Psoas muscle (tissue), 8 donors: Measurements from ENCODE around the gene GALNT10. TPM values are rescaled to one million over a fixed set of nuclear protein-coding genes. Genes with fewer than 3 reads are reported as not detected.

ENCODE experiments used
- ATAC-seq, 4 donors: fragments of 200-7000 bp; cut with Tn5 transposase; one replicate each; pipeline ENCODE4 v1.9.1; 2020; ENCODE audit warnings: moderate library complexity in 3 of 4, mild to moderate bottlenecking in 2 of 4
- DNase-seq, 2 donors: peaks; one replicate each; pipeline ENCODE4 v3.0.0-alpha.2; 2020
- H3K27ac ChIP-seq: fragments of 200-600 bp; one replicate; pipeline ENCODE4 v1.8.0; 2022
- H3K27me3 ChIP-seq, 3 donors: fragments of 200-600 bp in 1 of 3; one replicate each; pipeline versions ENCODE4 v1.6.1 to v1.8.0; 2013 to 2022; ENCODE audit warnings: low read length in 2 of 3, mild to moderate bottlenecking in 2 of 3, moderate library complexity in 1 of 3; ENCODE audit not compliant: insufficient read depth in 3 of 3
- H3K36me3 ChIP-seq, 2 donors: fragments of 200-600 bp in 1 of 2; one replicate each; pipeline versions ENCODE4 v1.6.1 to v1.8.0; 2013 to 2022; ENCODE audit warnings: low read depth in 1 of 2, mild to moderate bottlenecking in 1 of 2, moderate library complexity in 1 of 2; ENCODE audit not compliant: insufficient read depth in 1 of 2
- H3K4me1 ChIP-seq: fragments of 200-600 bp; one replicate; pipeline ENCODE4 v1.8.0; 2022
- H3K4me3 ChIP-seq: fragments of 200-600 bp; one replicate; pipeline ENCODE4 v1.8.0; 2022; ENCODE audit warnings: mild to moderate bottlenecking
- H3K9me3 ChIP-seq: fragments of 200-600 bp; one replicate; pipeline ENCODE4 v1.8.0; 2022
- WGBS, 3 donors: extraction: QIAGEN DNeasy Blood & Tissue Kit; methylation state at CpG; one replicate each; pipeline versions ENCODE4 v1.1.6 to v1.1.7; 2013; 5-methylcytosine and 5-hydroxymethylcytosine counted together
- intact Hi-C, 2 donors: fragments of 100-400 bp; cut with DNase I; formaldehyde crosslinking; loops; one replicate each; pipeline versions ENCODE4 v1.11.0 to v1.14.2; 2022
- long read RNA-seq, 2 donors: library from polyadenylated mRNA; unstranded; transcript quantifications; one replicate each; pipeline ENCODE4 v2.0.0, GENCODE V29; 2021
- polyA plus RNA-seq, 3 donors: library from polyadenylated mRNA; stranded (reverse); fragments of 200-250 nt; gene quantifications; one replicate each; pipeline ENCODE4 v1.2.3, GENCODE V29; 2013
- total RNA-seq, 4 donors: library from RNA; stranded (reverse); fragmentation: NEBNext Ultra II Directional in 2 of 4; extraction: Animal tissue kit (Norgen Biotek cat#: 25700) in 2 of 4; gene quantifications; one replicate each; pipeline versions ENCODE4 v1.2.1 to v1.2.4, GENCODE V29; 2021 to 2023
- TF ChIP-seq, protein P1 (sequence below): fragments of 200-600 bp; IDR thresholded peaks from one replicate; pipeline ENCODE4 v1.8.0; 2022; ENCODE audit warnings: antibody characterized with exemption
- donor health status: healthy with polysubstance abuse.
- donor health status: DM: no; HTN: no; CAD: no; lungs with moderate emphysema.
- donor health status: Bipolar disorder and iron deficiency.
- donor health status: healthy.
- donor health status: DM: yes; HTN: yes; CAD: no.
- donor health status: DM: no; HTN: no; CAD: no.
- donor health status: DM: no; HTN: no; CAD: no.
- donor health status: DM: yes; HTN: yes; CAD: no.

Gene GALNT10, protein sequence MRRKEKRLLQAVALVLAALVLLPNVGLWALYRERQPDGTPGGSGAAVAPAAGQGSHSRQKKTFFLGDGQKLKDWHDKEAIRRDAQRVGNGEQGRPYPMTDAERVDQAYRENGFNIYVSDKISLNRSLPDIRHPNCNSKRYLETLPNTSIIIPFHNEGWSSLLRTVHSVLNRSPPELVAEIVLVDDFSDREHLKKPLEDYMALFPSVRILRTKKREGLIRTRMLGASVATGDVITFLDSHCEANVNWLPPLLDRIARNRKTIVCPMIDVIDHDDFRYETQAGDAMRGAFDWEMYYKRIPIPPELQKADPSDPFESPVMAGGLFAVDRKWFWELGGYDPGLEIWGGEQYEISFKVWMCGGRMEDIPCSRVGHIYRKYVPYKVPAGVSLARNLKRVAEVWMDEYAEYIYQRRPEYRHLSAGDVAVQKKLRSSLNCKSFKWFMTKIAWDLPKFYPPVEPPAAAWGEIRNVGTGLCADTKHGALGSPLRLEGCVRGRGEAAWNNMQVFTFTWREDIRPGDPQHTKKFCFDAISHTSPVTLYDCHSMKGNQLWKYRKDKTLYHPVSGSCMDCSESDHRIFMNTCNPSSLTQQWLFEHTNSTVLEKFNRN
- 1 to 10 TPM; 5.2 to 9.9 (median 7.8) TPM for total RNA-seq
- 1 to 10 TPM; 4.2 to 8.3 (median 6.8) TPM for polyA plus RNA-seq
- long read RNA-seq, donor 1, partial matches to known transcripts, result 2 of 6 reads
- long read RNA-seq, donor 1, other reads (novel, unspliced or antisense), result 4 of 6 reads
- long read RNA-seq, donor 2, partial matches to known transcripts, result 2 of 4 reads
- long read RNA-seq, donor 2, other reads (novel, unspliced or antisense), result 2 of 4 reads

GRCh38 chr5:154190595-154191304, at the start of gene GALNT10:
TSS of gene GALNT10 (plus strand) at chr5:154190733. CDS start at chr5:154190867, 134 bp downstream.
- Histone ChIP-seq H3K4me3 (peak within 1 kb of the TSS; percentile 90), H3K36me3 (no peaks in the 10 kb centered on the region), H3K27me3 (no peaks in the 10 kb centered on the region), H3K9me3 (no peaks in the 10 kb centered on the region), H3K27ac (peak within 1 kb of the TSS; percentile 78), H3K4me1 (peaks cover 29% of the 10 kb centered on the region)
- 2 to 5% (median 4%) methylated on average over 40 to 82 of the region's 84 CpGs for WGBS, 3 donors
- ATAC-seq (peak; percentile 50 to 71 (median 66)), DNase-seq (peak; percentile 78 to 86)
- intact Hi-C loops, result no loop called here
- TF ChIP-seq, protein P1, sequence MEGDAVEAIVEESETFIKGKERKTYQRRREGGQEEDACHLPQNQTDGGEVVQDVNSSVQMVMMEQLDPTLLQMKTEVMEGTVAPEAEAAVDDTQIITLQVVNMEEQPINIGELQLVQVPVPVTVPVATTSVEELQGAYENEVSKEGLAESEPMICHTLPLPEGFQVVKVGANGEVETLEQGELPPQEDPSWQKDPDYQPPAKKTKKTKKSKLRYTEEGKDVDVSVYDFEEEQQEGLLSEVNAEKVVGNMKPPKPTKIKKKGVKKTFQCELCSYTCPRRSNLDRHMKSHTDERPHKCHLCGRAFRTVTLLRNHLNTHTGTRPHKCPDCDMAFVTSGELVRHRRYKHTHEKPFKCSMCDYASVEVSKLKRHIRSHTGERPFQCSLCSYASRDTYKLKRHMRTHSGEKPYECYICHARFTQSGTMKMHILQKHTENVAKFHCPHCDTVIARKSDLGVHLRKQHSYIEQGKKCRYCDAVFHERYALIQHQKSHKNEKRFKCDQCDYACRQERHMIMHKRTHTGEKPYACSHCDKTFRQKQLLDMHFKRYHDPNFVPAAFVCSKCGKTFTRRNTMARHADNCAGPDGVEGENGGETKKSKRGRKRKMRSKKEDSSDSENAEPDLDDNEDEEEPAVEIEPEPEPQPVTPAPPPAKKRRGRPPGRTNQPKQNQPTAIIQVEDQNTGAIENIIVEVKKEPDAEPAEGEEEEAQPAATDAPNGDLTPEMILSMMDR, result no peak

- H3K9me3 ChIP-seq, result no peaks in the 10 kb centered on the region
- intact Hi-C loops, result no loop called here
- DNase-seq, result no peak
- no peak overlapping the region for H3K4me3 ChIP-seq
- TF ChIP-seq, protein P1, result no peak
- no peaks in the 10 kb centered on the region for H3K27me3 ChIP-seq
- H3K36me3 ChIP-seq, result no peaks in the 10 kb centered on the region
- no peak overlapping the region for H3K27ac ChIP-seq
- H3K4me1 ChIP-seq, result no peaks in the 10 kb centered on the region
- peak in 1 of 4 donors; percentile 29 for ATAC-seq
- WGBS, 3 donors, result 35 to 68% (median 67%) methylated on average over 1 of the region's 1 CpG
Measured at GRCh38 chr5:154141745-154142221, 48.8 kb upstream of the GALNT10 start.

DNA sequence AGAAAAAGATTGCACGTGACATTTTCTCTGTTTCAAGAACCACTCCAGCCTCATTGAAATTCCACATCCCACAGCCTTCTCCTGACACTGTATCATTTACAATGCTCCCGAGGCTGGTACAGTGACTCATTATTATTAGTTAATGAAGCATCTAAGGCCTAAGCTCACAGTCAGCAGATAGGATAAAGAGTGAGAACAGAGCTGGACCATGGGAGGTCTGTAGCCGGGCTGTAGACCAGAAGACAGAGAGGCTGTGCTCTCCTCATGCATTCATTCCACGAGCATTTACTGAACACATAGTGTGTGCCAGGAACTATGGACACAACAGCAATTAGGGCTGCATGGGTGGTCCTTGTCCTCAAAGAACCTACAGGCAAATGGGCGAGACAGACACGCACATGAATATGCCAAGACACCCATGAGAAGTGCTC, 47.3 kb upstream of the GALNT10 start:
- WGBS, 3 donors, result 73 to 82% (median 75%) methylated on average over 6 of the region's 6 CpGs
- no peaks in the 10 kb centered on the region for H3K36me3 ChIP-seq
- DNase-seq (no peak), ATAC-seq (no peak)
- H3K9me3 ChIP-seq, result no peaks in the 10 kb centered on the region
- no peak overlapping the region for H3K27ac ChIP-seq
- intact Hi-C loops, result no loop called here
- H3K4me1 ChIP-seq, result no peaks in the 10 kb centered on the region
- H3K4me3 ChIP-seq, result no peak overlapping the region
- no peaks in the 10 kb centered on the region for H3K27me3 ChIP-seq
- TF ChIP-seq, protein P1, result no peak

GRCh38 chr5:154145268-154145667, 45.3 kb upstream of the GALNT10 start:
- no peaks in the 10 kb centered on the region for H3K4me1 ChIP-seq
- DNase-seq (no peak), ATAC-seq (no peak)
- intact Hi-C loops, result no loop called here
- H3K27ac ChIP-seq, result no peak overlapping the region
- 83 to 90% (median 83%) methylated on average over 4 of the region's 4 CpGs for WGBS, 3 donors
- no peaks in the 10 kb centered on the region for H3K9me3 ChIP-seq
- no peaks in the 10 kb centered on the region for H3K27me3 ChIP-seq
- H3K4me3 ChIP-seq, result no peak overlapping the region
- TF ChIP-seq, protein P1, result no peak
- no peaks in the 10 kb centered on the region for H3K36me3 ChIP-seq
